ENCODE results near the gene NUTM2B. TPM values are rescaled to one million over a fixed set of nuclear protein-coding genes. Genes with fewer than 3 reads are reported as not detected.
"Not testable (repeated sequence)": the region's sequence is repeated elsewhere in the genome, so short reads cannot be mapped to it uniquely, and the experiment has no call there.

Gene NUTM2B
- total RNA-seq, 2 donors from 2014 or later: 0.78 to 0.95 TPM

DNA sequence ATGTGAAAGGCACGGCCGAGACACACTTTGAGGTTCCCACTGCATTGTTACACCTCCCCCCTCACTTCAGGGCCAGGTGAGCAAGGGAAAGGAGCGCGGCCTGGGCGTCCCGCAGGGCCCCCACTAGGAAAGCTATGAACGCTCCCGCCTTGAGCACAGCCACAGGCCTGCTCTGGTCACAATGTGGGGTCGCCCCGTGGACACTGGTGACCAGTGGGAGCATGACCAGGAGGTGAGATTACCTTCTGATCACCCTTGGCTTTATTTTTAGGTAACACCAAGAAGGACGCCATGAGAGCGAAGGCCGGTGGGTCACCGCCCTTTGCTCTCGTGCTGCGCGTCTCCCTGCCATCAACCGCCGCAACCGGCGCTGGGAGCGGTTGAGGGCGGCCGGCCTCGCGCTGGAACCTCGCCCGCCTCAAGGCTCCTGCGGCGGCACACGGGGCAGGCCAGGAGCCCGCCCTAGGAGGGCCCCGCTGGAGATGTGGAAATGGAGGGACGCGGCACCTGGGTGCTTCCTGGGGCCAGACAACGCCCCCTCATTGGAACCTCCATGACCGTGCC lies 2.6 kb upstream of the NUTM2B start:
- H3K4me3 Mint-ChIP-seq; H3K27ac Mint-ChIP-seq; ATAC-seq; H3K9me3 Mint-ChIP-seq; H3K27me3 Mint-ChIP-seq; DNase-seq (ENCODE audit: low spot score); H3K36me3 Mint-ChIP-seq: not testable (repeated sequence)
- H3K4me1 Mint-ChIP-seq (ENCODE audit: low read depth in 2 of 2): peaks cover 5 to 13% of the 10 kb centered on the region in 2 donors

- H3K36me3 Mint-ChIP-seq; ATAC-seq; H3K9me3 Mint-ChIP-seq; H3K27me3 Mint-ChIP-seq; H3K4me3 Mint-ChIP-seq; DNase-seq (ENCODE audit: low spot score); H3K4me1 Mint-ChIP-seq (ENCODE audit: low read depth in 2 of 2); H3K27ac Mint-ChIP-seq: not testable (repeated sequence)
Observed at GRCh38 chr10:79707017-79707416, 4.0 kb downstream of the NUTM2B start.

DNA sequence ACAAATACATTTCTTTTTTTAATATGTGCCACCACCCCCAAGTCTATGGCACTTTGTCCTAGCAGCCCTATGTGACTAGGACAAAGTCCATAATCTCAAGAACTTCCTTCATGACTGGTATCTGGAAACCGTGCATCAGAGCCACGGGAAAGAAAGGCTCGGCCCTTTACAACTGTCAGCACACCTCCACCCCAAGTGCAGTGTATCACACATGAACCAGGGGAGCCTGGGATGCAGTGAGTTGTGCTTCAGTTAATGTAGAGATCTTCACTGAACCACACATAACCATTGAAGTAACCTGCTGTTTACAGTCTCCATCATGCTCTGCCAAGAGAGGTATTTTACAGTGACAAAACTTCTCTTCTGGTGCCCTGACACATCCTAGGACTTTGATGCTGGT lies 11.9 kb downstream of the NUTM2B start:
- DNase-seq (ENCODE audit: low spot score); H3K4me3 Mint-ChIP-seq; ATAC-seq; H3K27ac Mint-ChIP-seq; H3K4me1 Mint-ChIP-seq (ENCODE audit: low read depth in 2 of 2); H3K9me3 Mint-ChIP-seq; H3K27me3 Mint-ChIP-seq; H3K36me3 Mint-ChIP-seq: not testable (repeated sequence)

DNA sequence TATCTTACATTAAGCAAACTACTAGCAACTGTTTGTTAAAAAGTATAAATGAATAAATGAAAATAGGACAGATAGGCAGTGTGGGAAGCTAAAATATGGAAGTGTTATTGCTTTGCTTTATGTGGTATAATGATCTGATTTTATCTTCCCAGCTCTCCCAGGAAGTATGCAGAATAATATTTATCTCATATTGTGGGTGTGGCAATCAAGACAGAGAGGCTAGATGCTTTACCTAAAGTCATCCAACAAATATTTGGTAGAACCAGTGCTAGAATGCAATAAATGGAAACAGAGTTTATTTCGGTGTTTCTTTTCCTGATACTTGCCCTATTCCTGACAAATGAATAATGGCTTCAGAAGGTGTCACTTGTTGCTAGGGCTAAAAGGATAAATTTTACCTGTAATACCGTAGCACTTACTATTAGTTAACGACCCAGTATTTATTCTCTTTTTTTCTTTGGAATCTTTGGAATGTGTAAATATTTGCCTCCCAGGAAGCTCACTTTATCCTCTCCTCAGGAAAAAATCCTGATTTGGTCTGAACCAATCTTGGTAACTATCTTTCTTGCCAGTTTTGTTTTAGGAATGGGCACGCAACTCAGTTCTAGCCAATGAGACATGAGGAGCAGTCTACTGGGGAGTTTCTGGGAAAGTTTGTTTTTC lies 14.0 kb downstream of the NUTM2B start:
- ATAC-seq; H3K27ac Mint-ChIP-seq; DNase-seq (ENCODE audit: low spot score); H3K36me3 Mint-ChIP-seq; H3K27me3 Mint-ChIP-seq; H3K4me3 Mint-ChIP-seq; H3K4me1 Mint-ChIP-seq (ENCODE audit: low read depth in 2 of 2); H3K9me3 Mint-ChIP-seq: not testable (repeated sequence)

DNA sequence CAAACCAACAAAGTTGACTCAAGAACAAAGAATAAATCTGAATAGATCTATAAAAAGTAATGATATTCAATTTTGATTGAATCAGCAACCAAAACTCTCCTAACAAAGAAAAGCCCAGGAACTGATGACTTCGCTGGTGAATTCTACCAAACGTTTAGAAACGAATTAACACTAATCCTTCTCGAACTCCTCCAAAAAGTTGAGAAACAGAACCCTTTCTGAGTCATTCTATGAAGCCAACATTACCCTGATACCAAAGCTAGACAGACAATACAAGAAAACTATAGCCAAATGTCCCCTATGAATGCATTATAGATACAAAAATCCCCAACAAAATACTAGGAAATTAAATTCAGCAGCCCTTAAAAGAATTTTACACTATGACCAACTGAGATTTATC lies 17.0 kb downstream of the NUTM2B start:
- not testable (repeated sequence) for H3K27ac Mint-ChIP-seq; H3K4me1 Mint-ChIP-seq (ENCODE audit: low read depth in 2 of 2); H3K9me3 Mint-ChIP-seq; H3K4me3 Mint-ChIP-seq; DNase-seq (ENCODE audit: low spot score); ATAC-seq; H3K27me3 Mint-ChIP-seq; H3K36me3 Mint-ChIP-seq

- not testable (repeated sequence) for ATAC-seq; H3K9me3 Mint-ChIP-seq; H3K4me1 Mint-ChIP-seq (ENCODE audit: low read depth in 2 of 2)
Observed at GRCh38 chr10:79726620-79727019, 23.6 kb downstream of the NUTM2B start.

DNA sequence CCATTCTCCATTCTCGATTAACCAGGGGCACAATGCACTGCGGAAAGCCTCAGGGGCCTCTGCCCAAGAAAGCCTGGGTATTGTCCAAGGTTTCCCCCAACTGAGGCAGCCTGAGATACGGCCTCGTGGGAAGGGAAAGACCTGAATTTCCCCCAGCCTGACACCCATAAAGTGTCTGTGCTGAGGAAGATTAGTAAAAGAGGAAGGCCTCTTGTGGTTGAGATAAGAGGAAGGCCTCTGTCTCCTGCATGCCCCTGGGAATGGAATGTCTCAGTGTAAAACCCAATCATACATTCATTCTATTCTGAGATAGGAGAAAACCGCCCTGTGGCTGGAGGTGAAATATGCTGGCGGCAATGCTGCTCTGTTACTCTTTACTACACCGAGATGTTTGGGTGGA lies 41.8 kb downstream of the NUTM2B start:
- H3K4me3 Mint-ChIP-seq; H3K36me3 Mint-ChIP-seq; H3K9me3 Mint-ChIP-seq; ATAC-seq; H3K27ac Mint-ChIP-seq; DNase-seq (ENCODE audit: low spot score); H3K27me3 Mint-ChIP-seq: not testable (repeated sequence)
- H3K4me1 Mint-ChIP-seq (ENCODE audit: low read depth in 2 of 2): peaks cover 11 to 14% of the 10 kb centered on the region in 2 donors

More at GRCh38 chr10:79726620-79727019, 23.6 kb downstream of the NUTM2B start:
- DNase-seq (ENCODE audit: low spot score); H3K4me3 Mint-ChIP-seq; H3K36me3 Mint-ChIP-seq; H3K27me3 Mint-ChIP-seq; H3K27ac Mint-ChIP-seq: not testable (repeated sequence)

DNA sequence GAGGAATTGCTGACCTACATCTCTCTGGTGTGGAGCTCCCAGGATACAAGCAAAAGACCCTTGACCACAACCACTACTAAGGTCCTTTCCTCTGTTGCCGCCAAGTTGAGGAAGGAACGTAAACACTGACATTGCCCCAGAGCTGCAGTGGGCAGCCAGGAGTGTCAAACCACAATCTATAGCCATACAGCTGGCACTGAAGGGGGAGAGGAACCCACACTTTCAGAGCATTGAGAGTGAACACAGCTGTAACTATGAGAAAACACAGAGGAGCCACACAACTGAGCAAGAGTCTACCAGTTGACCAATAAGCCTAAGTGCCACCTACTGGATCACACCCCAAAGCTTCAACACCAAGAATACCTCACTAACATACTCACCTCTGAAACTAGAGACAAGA lies 45.5 kb downstream of the NUTM2B start:
- DNase-seq (ENCODE audit: low spot score): not testable (repeated sequence)

DNA sequence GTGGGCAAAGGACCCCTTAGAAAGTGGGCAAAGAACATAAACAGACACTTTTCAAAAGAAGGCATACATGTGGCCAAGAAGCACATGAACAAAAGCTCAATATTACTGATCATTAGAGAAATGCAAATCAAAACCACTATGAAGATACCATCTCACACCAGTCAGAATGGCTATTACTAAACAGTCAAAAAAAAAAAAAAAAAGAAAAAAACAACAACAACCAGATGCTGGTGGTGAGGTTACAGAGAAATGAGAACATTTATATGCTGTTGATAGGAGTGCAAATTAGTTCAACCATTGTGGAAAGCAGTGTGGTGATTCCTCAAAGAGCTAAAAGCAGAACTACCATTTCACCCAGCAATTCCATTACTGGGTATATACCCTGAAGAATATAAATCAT lies 50.6 kb downstream of the NUTM2B start:
- not testable (repeated sequence) for H3K36me3 Mint-ChIP-seq; ATAC-seq; H3K9me3 Mint-ChIP-seq; H3K27ac Mint-ChIP-seq; H3K27me3 Mint-ChIP-seq; DNase-seq (ENCODE audit: low spot score); H3K4me3 Mint-ChIP-seq
- H3K4me1 Mint-ChIP-seq (ENCODE audit: low read depth in 2 of 2): peaks cover 21 to 24% of the 10 kb centered on the region in 2 donors

More for the DNA sequence above, 45.5 kb downstream of the NUTM2B start:
- not testable (repeated sequence) for H3K36me3 Mint-ChIP-seq, H3K9me3 Mint-ChIP-seq, H3K27me3 Mint-ChIP-seq, H3K4me3 Mint-ChIP-seq
- peak; percentile 48 to 54 for ATAC-seq
- peak overlapping the region in 1 of 2 donors; percentile 35 for H3K27ac Mint-ChIP-seq
- peaks cover 24 to 28% of the 10 kb centered on the region in 2 donors for H3K4me1 Mint-ChIP-seq (ENCODE audit: low read depth in 2 of 2)

GRCh38 chr10:79758297-79758993 lies 55.4 kb downstream of the NUTM2B start:
- ATAC-seq; H3K4me3 Mint-ChIP-seq; H3K27ac Mint-ChIP-seq; DNase-seq (ENCODE audit: low spot score); H3K36me3 Mint-ChIP-seq; H3K9me3 Mint-ChIP-seq; H3K4me1 Mint-ChIP-seq (ENCODE audit: low read depth in 2 of 2); H3K27me3 Mint-ChIP-seq: not testable (repeated sequence)

Other genes with a start within 250 kb of the NUTM2B start
- 1 to 10 TPM in 1 of 2 donors, under 1 TPM in 1; 0.11 to 4.8 TPM for gene EIF5AL1, start 190.7 kb upstream of the NUTM2B start, total RNA-seq
- gene SFTPA2, start 142.8 kb upstream of the NUTM2B start, total RNA-seq: not detected
- not detected for gene SFTPA1, start 92.3 kb upstream of the NUTM2B start, total RNA-seq
- gene NUTM2E, start 123.5 kb downstream of the NUTM2B start, total RNA-seq: not detected
- not detected for gene SFTPD, start 245.9 kb downstream of the NUTM2B start, total RNA-seq